Mesothelial cell of epicardium (in vitro differentiated cells): ENCODE data around the gene TMEM134. TPM values are rescaled to one million over a fixed set of nuclear protein-coding genes. Genes with fewer than 3 reads are reported as not detected.
"Not testable (repeated sequence)": the region's sequence is repeated elsewhere in the genome, so short reads cannot be mapped to it uniquely, and the experiment has no call there.

ENCODE experiments used
- DNase-seq, 2 experiments: peaks; one replicate each; pipeline ENCODE4 v3.0.0; 2021; ENCODE audit warnings: low spot score in 2 of 2; ENCODE audit not compliant: unreplicated experiment in 2 of 2
- H3K27ac Mint-ChIP-seq: 2 replicates; pipeline ENCODE4 v1.8.0; 2021; ENCODE audit warnings: mixed read lengths
- H3K27me3 Mint-ChIP-seq: 2 replicates; pipeline ENCODE4 v1.8.0; 2021; ENCODE audit warnings: low read depth, mixed read lengths
- H3K36me3 Mint-ChIP-seq: 2 replicates; pipeline ENCODE4 v1.8.0; 2021; ENCODE audit warnings: mixed read lengths
- H3K4me1 Mint-ChIP-seq: 2 replicates; pipeline ENCODE4 v1.8.0; 2021; ENCODE audit warnings: mixed read lengths
- H3K4me3 Mint-ChIP-seq: 2 replicates; pipeline ENCODE4 v1.8.0; 2021; ENCODE audit warnings: mild to moderate bottlenecking, moderate library complexity, mixed read lengths
- H3K9me3 Mint-ChIP-seq: 2 replicates; pipeline ENCODE4 v1.8.0; 2021; ENCODE audit warnings: mixed read lengths
- total RNA-seq: library from RNA; stranded (reverse); gene quantifications from 3 replicates; pipeline ENCODE4 v1.2.1, GENCODE V29; 2021
- TF ChIP-seq, protein P1 (sequence below): fragments of 200-600 bp; sonication (generic); IDR thresholded peaks from one replicate; pipeline ENCODE4 v1.5.0; 2021; ENCODE audit warnings: antibody characterized with exemption; ENCODE audit not compliant: unreplicated experiment

The TMEM134 gene
- total RNA-seq, 1 donor from 2014 or later, result 69.3 TPM

DNA sequence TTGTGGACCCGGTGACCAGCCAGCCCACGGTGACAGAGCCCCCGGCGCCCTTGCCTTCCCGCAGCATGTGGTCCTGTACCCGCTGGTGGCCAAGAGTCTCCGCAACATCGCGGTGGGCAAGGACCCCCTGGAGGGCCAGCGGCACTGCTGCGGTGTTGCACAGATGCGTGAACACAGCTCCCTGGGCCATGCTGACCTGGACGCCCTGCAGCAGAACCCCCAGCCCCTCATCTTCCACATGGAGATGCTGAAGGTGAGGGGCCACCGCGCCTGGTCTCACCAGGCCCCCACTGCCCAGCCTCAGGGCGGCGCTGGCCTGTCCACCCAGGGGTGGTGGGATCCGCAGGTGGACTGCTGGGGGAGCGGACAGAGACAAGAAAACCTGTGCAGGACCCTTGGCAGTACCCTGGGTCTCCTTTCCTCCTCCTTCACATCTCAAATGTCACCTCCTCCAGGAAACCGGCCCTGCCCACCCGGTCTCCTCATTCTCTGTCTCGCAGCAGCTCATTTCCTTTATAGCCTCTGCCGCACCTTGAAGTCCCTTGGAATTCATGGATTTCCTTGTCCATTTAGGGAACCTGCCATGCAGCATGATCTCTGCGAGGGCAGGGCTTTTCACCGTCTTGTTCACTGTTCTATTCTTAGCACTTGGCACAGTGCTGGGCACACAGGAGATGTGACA, 20.3 kb upstream of the TMEM134 start:
- Mint-ChIP-seq H3K27me3 (no peaks in the 10 kb centered on the region), H3K9me3 (no peaks in the 10 kb centered on the region), H3K36me3 (peaks cover 19% of the 10 kb centered on the region), H3K4me1 (peaks cover 11% of the 10 kb centered on the region), H3K27ac (no peak overlapping the region), H3K4me3 (no peak overlapping the region)
- DNase-seq, result no peak
- TF ChIP-seq, protein P1, sequence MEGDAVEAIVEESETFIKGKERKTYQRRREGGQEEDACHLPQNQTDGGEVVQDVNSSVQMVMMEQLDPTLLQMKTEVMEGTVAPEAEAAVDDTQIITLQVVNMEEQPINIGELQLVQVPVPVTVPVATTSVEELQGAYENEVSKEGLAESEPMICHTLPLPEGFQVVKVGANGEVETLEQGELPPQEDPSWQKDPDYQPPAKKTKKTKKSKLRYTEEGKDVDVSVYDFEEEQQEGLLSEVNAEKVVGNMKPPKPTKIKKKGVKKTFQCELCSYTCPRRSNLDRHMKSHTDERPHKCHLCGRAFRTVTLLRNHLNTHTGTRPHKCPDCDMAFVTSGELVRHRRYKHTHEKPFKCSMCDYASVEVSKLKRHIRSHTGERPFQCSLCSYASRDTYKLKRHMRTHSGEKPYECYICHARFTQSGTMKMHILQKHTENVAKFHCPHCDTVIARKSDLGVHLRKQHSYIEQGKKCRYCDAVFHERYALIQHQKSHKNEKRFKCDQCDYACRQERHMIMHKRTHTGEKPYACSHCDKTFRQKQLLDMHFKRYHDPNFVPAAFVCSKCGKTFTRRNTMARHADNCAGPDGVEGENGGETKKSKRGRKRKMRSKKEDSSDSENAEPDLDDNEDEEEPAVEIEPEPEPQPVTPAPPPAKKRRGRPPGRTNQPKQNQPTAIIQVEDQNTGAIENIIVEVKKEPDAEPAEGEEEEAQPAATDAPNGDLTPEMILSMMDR, result no peak

GRCh38 chr11:67486481-67487195, 17.6 kb upstream of the TMEM134 start:
- Mint-ChIP-seq H3K27me3 (no peaks in the 10 kb centered on the region), H3K4me3 (no peak overlapping the region), H3K9me3 (no peaks in the 10 kb centered on the region), H3K36me3 (peaks cover 20% of the 10 kb centered on the region), H3K4me1 (peaks cover 31% of the 10 kb centered on the region), H3K27ac (no peak overlapping the region)
- DNase-seq, result no peak
- TF ChIP-seq, protein P1, result no peak

DNA sequence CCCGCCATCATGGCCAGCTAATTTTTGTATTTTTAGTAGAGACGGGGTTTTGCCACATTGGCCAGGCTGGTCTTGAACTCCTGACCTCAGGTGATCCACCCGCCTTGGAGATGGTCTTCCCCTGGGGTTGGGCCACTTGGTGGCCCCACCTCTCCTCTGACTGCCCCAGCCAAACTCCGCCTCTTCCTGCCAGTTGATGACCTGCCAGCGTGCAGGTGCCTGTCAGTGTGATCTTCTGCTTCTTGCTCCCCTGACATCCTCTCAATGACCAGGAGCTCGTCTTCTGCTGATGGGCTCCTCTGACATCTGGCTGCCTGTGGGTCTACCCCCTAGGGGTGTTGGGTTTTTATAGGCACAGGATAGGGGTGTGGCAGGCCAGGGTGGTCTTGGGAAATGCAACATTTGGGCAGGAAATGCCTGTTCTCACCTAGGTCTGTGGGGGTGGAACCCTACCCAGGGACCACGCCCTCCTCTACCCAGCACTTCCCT, 16.9 kb upstream of the TMEM134 start:
- Mint-ChIP-seq H3K36me3 (peaks cover 17% of the 10 kb centered on the region), H3K4me1 (peaks cover 31% of the 10 kb centered on the region)
- H3K27ac Mint-ChIP-seq, H3K4me3 Mint-ChIP-seq, H3K9me3 Mint-ChIP-seq, H3K27me3 Mint-ChIP-seq, DNase-seq: not testable (repeated sequence)

DNA sequence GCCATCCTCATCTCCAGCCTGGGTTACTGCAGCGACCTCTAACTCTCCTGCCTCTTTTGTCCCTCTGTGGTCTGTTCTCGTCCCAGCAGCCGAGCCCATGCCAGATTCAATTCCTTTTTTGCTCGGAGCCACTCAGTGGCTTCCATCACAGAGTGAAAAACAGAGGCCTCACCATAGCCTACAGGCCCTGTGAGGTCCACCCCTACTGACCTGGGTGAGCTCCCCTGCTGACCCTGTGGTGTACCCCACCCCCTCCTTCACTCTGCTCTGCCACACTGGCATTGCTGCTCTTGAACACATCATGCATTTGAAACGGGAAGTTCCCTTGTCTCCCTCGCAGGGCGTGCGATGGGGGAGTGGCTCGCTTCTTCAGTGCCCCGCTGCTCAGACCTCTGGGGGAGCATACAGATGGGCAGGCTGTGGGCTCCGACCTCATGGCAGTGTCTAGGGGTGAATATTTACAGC, 15.8 kb upstream of the TMEM134 start:
- no peak for DNase-seq
- TF ChIP-seq, protein P1, result no peak
- Mint-ChIP-seq H3K27me3 (no peaks in the 10 kb centered on the region), H3K4me1 (peaks cover 31% of the 10 kb centered on the region), H3K9me3 (no peaks in the 10 kb centered on the region), H3K4me3 (peak overlapping the region; percentile 82), H3K27ac (no peak overlapping the region), H3K36me3 (peaks cover 15% of the 10 kb centered on the region)

- Mint-ChIP-seq H3K4me3 (peak overlapping the region; percentile 82), H3K36me3 (peaks cover 11% of the 10 kb centered on the region), H3K4me1 (peaks cover 31% of the 10 kb centered on the region), H3K27ac (peak overlapping the region; percentile 47), H3K27me3 (no peaks in the 10 kb centered on the region), H3K9me3 (no peaks in the 10 kb centered on the region)
- no peak for DNase-seq
- TF ChIP-seq, protein P1, result no peak
Observed at GRCh38 chr11:67483831-67484665, 15.0 kb upstream of the TMEM134 start.
